ENCODE measurements around the gene TIGD1.

TIGD1 gene

GRCh38 chr2:232504438-232504837 is 45.9 kb downstream of the TIGD1 start:
- TF ChIP-seq SNAI2 (CRISPR knock-in tag; IDR thresholded peaks at IDR 0.05) (no peak), POU6F1 (CRISPR knock-in tag; IDR thresholded peaks at IDR 0.05; ENCODE audit: borderline replicate concordance, low read depth) (no peak), ZC3H10 (CRISPR knock-in tag; IDR thresholded peaks at IDR 0.05) (no peak), GLIS3 (CRISPR knock-in tag; IDR thresholded peaks at IDR 0.05) (no peak), CREB5 (CRISPR knock-in tag; IDR thresholded peaks at IDR 0.05; ENCODE audit: low read depth) (no peak), OSR1 (CRISPR knock-in tag; IDR thresholded peaks at IDR 0.05) (no peak), ESRRG (CRISPR knock-in tag; IDR thresholded peaks at IDR 0.05) (no peak)
- ATAC-seq = no peak

GRCh38 chr2:232503809-232504323 is 46.5 kb downstream of the TIGD1 start:
- TF ChIP-seq PATZ1 (CRISPR knock-in tag; IDR thresholded peaks at IDR 0.05; ENCODE audit: borderline replicate concordance) (no peak), ZNF70 (CRISPR knock-in tag; IDR thresholded peaks at IDR 0.05) (no peak), CREB5 (CRISPR knock-in tag; IDR thresholded peaks at IDR 0.05; ENCODE audit: low read depth) (no peak), POU6F1 (CRISPR knock-in tag; IDR thresholded peaks at IDR 0.05; ENCODE audit: borderline replicate concordance, low read depth) (no peak), BACH2 (CRISPR knock-in tag; IDR thresholded peaks at IDR 0.05; ENCODE audit: borderline replicate concordance) (no peak), TOX (CRISPR knock-in tag; IDR thresholded peaks at IDR 0.05; ENCODE audit: borderline replicate concordance) (no peak), ESRRG (CRISPR knock-in tag; IDR thresholded peaks at IDR 0.05) (no peak), CSDC2 (CRISPR knock-in tag; IDR thresholded peaks at IDR 0.05) (no peak), RARB (CRISPR knock-in tag; IDR thresholded peaks at IDR 0.05) (no peak), ARNTL (CRISPR knock-in tag; IDR thresholded peaks at IDR 0.05; ENCODE audit: borderline replicate concordance, low read depth) (no peak), ZFP3 (CRISPR knock-in tag; IDR thresholded peaks at IDR 0.05) (no peak), GLIS3 (CRISPR knock-in tag; IDR thresholded peaks at IDR 0.05) (no peak), SNAI2 (CRISPR knock-in tag; IDR thresholded peaks at IDR 0.05) (no peak), OSR1 (CRISPR knock-in tag; IDR thresholded peaks at IDR 0.05) (no peak), TCF4 (CRISPR knock-in tag; IDR thresholded peaks at IDR 0.05; ENCODE audit: borderline replicate concordance) (no peak), ZC3H10 (CRISPR knock-in tag; IDR thresholded peaks at IDR 0.05) (no peak), PPARA (CRISPR knock-in tag; IDR thresholded peaks at IDR 0.05; ENCODE audit: borderline replicate concordance) (no peak), TSHZ2 (CRISPR knock-in tag; IDR thresholded peaks at IDR 0.05) (no peak), ZNF8 (CRISPR knock-in tag; IDR thresholded peaks at IDR 0.05) (no peak)
- no peak for ATAC-seq

Data from SK-N-SH treated with all-trans-retinoic acid at 6 μM for 48 hours (cell line).